Tibial nerve (tissue), 3 donors: ENCODE measurements around the gene NEUROD2.

Experiments
- POLR2A ChIP-seq, 2 donors: fragments of 450-650 bp; IDR thresholded peaks; one replicate each; pipeline ENCODE4 v1.6.1; 2017; ENCODE audit warnings: antibody characterized with exemption in 2 of 2, mild to moderate bottlenecking in 2 of 2, moderate library complexity in 2 of 2
- TF ChIP-seq, protein P1 (sequence below), 5 experiments: fragments of 200-600 bp in 3 of 5; fragments of 450-650 bp in 2 of 5; sonication (generic) in 3 of 5; IDR thresholded peaks; one replicate each; pipeline ENCODE4 v1.5.1; 2016 to 2019; ENCODE audit warnings: antibody characterized with exemption in 5 of 5, mild to moderate bottlenecking in 3 of 5, moderate library complexity in 2 of 5

- TF ChIP-seq, protein P1, sequence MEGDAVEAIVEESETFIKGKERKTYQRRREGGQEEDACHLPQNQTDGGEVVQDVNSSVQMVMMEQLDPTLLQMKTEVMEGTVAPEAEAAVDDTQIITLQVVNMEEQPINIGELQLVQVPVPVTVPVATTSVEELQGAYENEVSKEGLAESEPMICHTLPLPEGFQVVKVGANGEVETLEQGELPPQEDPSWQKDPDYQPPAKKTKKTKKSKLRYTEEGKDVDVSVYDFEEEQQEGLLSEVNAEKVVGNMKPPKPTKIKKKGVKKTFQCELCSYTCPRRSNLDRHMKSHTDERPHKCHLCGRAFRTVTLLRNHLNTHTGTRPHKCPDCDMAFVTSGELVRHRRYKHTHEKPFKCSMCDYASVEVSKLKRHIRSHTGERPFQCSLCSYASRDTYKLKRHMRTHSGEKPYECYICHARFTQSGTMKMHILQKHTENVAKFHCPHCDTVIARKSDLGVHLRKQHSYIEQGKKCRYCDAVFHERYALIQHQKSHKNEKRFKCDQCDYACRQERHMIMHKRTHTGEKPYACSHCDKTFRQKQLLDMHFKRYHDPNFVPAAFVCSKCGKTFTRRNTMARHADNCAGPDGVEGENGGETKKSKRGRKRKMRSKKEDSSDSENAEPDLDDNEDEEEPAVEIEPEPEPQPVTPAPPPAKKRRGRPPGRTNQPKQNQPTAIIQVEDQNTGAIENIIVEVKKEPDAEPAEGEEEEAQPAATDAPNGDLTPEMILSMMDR (IDR thresholded peaks at IDR 0.05), result no peak
- no peak for TF ChIP-seq POLR2A (IDR thresholded peaks at IDR 0.05)
Observed at GRCh38 chr17:39595294-39595693, 12.4 kb downstream of the NEUROD2 start.
